Tibial artery (tissue), 4 donors: ENCODE data around the gene MAT2B.

Experiments used
- DNase-seq, 2 donors: peaks; one replicate each; pipeline ENCODE4 v3.0.0-alpha.2; 2019
- H3K27ac ChIP-seq, 2 donors: fragments of 200-600 bp; sonication (generic) in 1 of 2; 1 replicate in 1 of 2; 2 replicates in 1 of 2; pipeline ENCODE4 v1.5.1; 2018 to 2019; ENCODE audit warnings: mild to moderate bottlenecking in 1 of 2
- H3K27me3 ChIP-seq, 2 donors: fragments of 200-600 bp; sonication (generic) in 1 of 2; one replicate each; pipeline versions ENCODE4 v1.5.1 to v1.6.0; 2016 to 2019
- H3K36me3 ChIP-seq, 3 donors: fragments of 200-600 bp; sonication (generic) in 2 of 3; one replicate each; pipeline ENCODE4 v1.5.1; 2016 to 2019; ENCODE audit warnings: mild to moderate bottlenecking in 2 of 3
- H3K4me1 ChIP-seq, 4 donors: fragments of 200-600 bp; sonication (generic) in 2 of 4; 1 replicate in 3 of 4; 2 replicates in 1 of 4; pipeline ENCODE4 v1.5.1; 2016 to 2019
- H3K4me3 ChIP-seq, 2 donors: fragments of 200-600 bp; sonication (generic) in 1 of 2; 1 replicate in 1 of 2; 2 replicates in 1 of 2; pipeline ENCODE4 v1.5.1; 2018 to 2019; ENCODE audit warnings: mild to moderate bottlenecking in 2 of 2
- H3K9me3 ChIP-seq, 3 donors: fragments of 200-600 bp; sonication (generic) in 1 of 3; one replicate each; pipeline ENCODE4 v1.5.1; 2016 to 2019
- intact Hi-C: fragments of 100-400 bp; cut with DNase I; formaldehyde crosslinking; loops from one replicate; pipeline ENCODE4 v1.15.0; 2023; ENCODE audit warnings: low total_unique reads
- TF ChIP-seq, protein P1 (sequence below), 2 experiments: fragments of 200-600 bp in 1 of 2; fragments of 450-650 bp in 1 of 2; IDR thresholded peaks; one replicate each; pipeline ENCODE4 v1.5.1; 2017 to 2019; ENCODE audit warnings: antibody characterized with exemption in 2 of 2, mild to moderate bottlenecking in 1 of 2, moderate library complexity in 1 of 2

MAT2B gene

DNA sequence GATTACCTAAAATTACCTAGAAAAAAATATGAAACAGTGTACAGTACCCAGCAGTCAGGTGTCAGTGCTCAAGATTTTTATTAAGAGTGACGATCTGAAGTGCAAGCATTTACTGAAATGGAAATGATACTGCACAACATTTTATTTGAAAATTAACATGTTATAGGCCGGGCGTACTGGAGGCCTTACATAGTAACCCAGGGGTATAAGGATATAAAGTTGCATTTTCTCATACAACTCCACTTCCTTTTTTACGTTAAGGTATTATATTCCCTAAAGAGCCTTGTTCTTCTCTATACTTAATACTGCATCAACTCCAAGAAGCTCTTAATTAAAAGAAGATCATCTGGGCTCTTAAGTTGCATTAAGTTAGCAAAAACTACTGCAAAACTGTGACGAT, 3.3 kb downstream of the MAT2B start:
- intact Hi-C loops: no loop called here
- Histone ChIP-seq H3K4me3 (peak overlapping the region in 1 of 2 donors; percentile 35), H3K27me3 (no peaks in the 10 kb centered on the region), H3K9me3 (no peaks in the 10 kb centered on the region), H3K27ac (no peak overlapping the region), H3K36me3 (peaks cover 10 to 14% (median 14%) of the 10 kb centered on the region in 3 donors), H3K4me1 (peaks cover 0 to 75% (median 49%) of the 10 kb centered on the region in 4 donors)
- TF ChIP-seq, protein P1, sequence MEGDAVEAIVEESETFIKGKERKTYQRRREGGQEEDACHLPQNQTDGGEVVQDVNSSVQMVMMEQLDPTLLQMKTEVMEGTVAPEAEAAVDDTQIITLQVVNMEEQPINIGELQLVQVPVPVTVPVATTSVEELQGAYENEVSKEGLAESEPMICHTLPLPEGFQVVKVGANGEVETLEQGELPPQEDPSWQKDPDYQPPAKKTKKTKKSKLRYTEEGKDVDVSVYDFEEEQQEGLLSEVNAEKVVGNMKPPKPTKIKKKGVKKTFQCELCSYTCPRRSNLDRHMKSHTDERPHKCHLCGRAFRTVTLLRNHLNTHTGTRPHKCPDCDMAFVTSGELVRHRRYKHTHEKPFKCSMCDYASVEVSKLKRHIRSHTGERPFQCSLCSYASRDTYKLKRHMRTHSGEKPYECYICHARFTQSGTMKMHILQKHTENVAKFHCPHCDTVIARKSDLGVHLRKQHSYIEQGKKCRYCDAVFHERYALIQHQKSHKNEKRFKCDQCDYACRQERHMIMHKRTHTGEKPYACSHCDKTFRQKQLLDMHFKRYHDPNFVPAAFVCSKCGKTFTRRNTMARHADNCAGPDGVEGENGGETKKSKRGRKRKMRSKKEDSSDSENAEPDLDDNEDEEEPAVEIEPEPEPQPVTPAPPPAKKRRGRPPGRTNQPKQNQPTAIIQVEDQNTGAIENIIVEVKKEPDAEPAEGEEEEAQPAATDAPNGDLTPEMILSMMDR (IDR thresholded peaks at IDR 0.05): no peak
- no peak for DNase-seq

DNA sequence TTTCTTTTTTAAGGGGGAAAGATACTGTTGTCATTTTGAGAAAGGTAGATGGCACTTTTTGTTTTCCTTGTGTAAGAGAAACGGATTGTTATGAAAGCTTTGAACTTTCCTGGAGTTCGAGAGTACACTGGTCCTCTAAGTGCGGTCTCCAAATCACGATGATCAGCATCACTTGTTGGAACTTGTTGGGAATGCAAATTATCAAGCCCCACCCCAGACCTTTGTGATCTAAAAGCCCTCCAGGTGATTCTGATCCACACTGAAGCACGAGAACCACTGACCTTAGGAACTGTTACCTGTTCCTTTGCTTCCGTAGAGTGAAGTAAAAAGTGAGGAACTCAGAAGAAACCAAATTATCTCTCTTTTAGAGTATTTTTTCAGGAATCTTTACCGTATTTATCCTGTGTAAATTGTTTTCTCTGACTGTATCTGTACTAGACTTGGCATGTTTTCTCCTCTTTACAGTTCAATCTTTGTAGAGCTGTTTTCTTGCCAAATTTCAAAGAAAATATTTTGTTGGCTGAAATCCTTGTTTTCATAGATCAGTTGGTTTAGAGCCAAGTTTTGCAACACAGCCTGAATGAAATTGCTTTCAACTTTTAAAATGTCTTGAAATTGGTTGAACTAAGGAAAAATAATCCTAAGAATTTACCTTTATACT, 4.0 kb downstream of the MAT2B start:
- TF ChIP-seq, protein P1 (IDR thresholded peaks at IDR 0.05): no peak
- peak overlapping the region; percentile 38 to 53 for H3K27ac ChIP-seq
- no peak for DNase-seq
- H3K27me3 ChIP-seq: no peaks in the 10 kb centered on the region
- H3K36me3 ChIP-seq: peaks cover 17 to 21% (median 20%) of the 10 kb centered on the region in 3 donors
- H3K9me3 ChIP-seq: no peaks in the 10 kb centered on the region
- intact Hi-C loops: no loop called here
- H3K4me3 ChIP-seq: peak overlapping the region; percentile 11 to 35
- peaks cover 0 to 68% (median 47%) of the 10 kb centered on the region in 4 donors for H3K4me1 ChIP-seq

DNA sequence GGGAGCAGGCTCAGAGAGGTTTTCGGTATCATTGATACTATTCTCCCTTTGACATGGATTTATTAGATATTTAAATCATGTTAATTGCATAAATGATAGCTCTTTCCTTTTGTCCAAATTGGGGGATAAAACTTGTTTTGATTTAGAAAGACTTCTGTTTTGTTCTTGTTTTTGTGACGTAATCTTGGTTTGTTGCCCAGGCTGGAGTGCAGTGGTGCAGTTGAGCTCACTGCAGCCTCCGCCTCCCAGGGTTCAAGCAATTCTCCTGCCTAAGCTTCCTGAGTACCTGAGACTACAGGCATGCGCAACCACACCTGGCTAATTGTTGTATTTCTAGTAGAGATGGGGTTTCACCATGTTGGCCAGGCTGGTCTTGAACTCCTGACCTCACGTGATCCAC, 7.1 kb downstream of the MAT2B start:
- H3K36me3 ChIP-seq: peaks cover 44 to 50% (median 50%) of the 10 kb centered on the region in 3 donors
- H3K4me3 ChIP-seq: no peak overlapping the region
- DNase-seq: no peak
- no peaks in the 10 kb centered on the region for H3K27me3 ChIP-seq
- H3K9me3 ChIP-seq: no peaks in the 10 kb centered on the region
- TF ChIP-seq, protein P1 (IDR thresholded peaks at IDR 0.05): no peak
- peaks cover 0 to 54% (median 38%) of the 10 kb centered on the region in 4 donors for H3K4me1 ChIP-seq
- no peak overlapping the region for H3K27ac ChIP-seq
- intact Hi-C loops: no loop called here

DNA sequence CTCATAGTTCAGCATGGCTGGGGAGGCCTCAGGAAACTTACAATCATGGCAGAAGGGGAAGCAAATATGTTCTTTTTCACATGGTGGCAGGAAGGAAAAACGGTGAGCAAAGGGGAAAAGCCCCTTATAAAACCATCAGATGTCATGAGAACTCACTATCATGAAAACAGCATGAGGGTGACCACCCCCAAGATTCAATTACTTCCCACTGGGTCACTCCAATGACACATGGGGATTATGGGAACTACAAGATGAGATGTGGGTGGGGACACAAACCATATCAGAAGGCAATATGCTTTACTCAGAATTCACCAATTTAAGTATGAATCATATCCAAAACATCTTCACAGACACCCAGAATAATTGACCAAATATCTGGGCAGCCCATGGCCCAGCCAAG, 19.7 kb downstream of the MAT2B start:
- no peak overlapping the region for H3K4me3 ChIP-seq
- no peak overlapping the region for H3K27ac ChIP-seq
- TF ChIP-seq, protein P1 (IDR thresholded peaks at IDR 0.05): no peak
- H3K27me3 ChIP-seq: no peaks in the 10 kb centered on the region
- DNase-seq: no peak
- intact Hi-C loops: no loop called here
- peaks cover 0 to 15% (median 1%) of the 10 kb centered on the region in 3 donors for H3K36me3 ChIP-seq
- no peaks in the 10 kb centered on the region for H3K9me3 ChIP-seq
- H3K4me1 ChIP-seq: peaks cover 0 to 4% (median 0%) of the 10 kb centered on the region in 4 donors

DNA sequence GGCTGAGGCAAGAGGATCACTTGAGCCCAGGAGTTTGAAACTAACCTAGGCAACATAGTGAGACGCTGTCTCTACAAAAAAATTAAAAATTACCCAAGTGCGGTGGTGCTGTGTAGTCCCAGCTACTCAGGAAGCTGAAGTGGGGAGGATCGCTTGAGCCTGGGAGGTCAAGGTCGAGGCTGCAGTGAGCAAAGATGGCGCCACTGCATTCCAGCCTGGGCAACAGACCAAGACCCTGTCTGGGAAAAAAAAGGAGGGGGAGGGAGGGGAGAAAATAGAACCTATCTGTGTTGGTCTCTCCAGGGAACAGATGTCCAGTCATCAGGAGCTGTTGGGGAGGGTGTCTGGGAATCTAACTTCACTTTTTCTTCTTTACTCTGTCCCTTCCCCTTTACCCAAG, 24.3 kb downstream of the MAT2B start:
- Histone ChIP-seq H3K27me3 (no peaks in the 10 kb centered on the region), H3K27ac (no peak overlapping the region), H3K9me3 (no peaks in the 10 kb centered on the region), H3K4me1 (peaks cover 0 to 7% (median 0%) of the 10 kb centered on the region in 4 donors), H3K4me3 (no peak overlapping the region), H3K36me3 (no peaks in the 10 kb centered on the region)
- intact Hi-C loops: no loop called here
- TF ChIP-seq, protein P1 (IDR thresholded peaks at IDR 0.05): no peak
- DNase-seq: no peak
